Osteoblast (primary cell): ENCODE data around the gene RBM41. TPM values are rescaled to one million over a fixed set of nuclear protein-coding genes. Genes with fewer than 3 reads are reported as not detected.
"Not testable (repeated sequence)": the region's sequence is repeated elsewhere in the genome, so short reads cannot be mapped to it uniquely, and the experiment has no call there.

ENCODE experiments used
- DNase-seq: peaks from one replicate; pipeline ENCODE4 v3.0.0; 2011; ENCODE audit warnings: low spot score, mixed read lengths; ENCODE audit not compliant: insufficient read length; ENCODE audit errors: missing footprints
- H2AFZ ChIP-seq: 2 replicates; pipeline ENCODE4 v1.6.0; 2011; ENCODE audit warnings: mild to moderate bottlenecking, low read length
- H3K27ac ChIP-seq: 2 replicates; pipeline ENCODE4 v1.5.1; 2011; ENCODE audit warnings: mild to moderate bottlenecking, low read depth, low read length, moderate library complexity
- H3K27me3 ChIP-seq: 2 replicates; pipeline ENCODE4 v1.6.0; 2012; ENCODE audit warnings: mild to moderate bottlenecking, control low read depth, inconsistent platforms, low read length, moderate library complexity; ENCODE audit not compliant: insufficient read depth
- H3K36me3 ChIP-seq: 2 replicates; pipeline ENCODE4 v1.5.1; 2011; ENCODE audit warnings: mild to moderate bottlenecking, low read length, control low read depth, moderate library complexity; ENCODE audit not compliant: insufficient read depth
- H3K4me1 ChIP-seq: 2 replicates; pipeline ENCODE4 v1.5.1; 2011; ENCODE audit warnings: mild to moderate bottlenecking, low read length, control low read depth, moderate library complexity; ENCODE audit not compliant: insufficient read depth
- H3K4me2 ChIP-seq: 2 replicates; pipeline ENCODE4 v1.6.0; 2011; ENCODE audit warnings: mild to moderate bottlenecking, low read length; ENCODE audit not compliant: insufficient read depth
- H3K4me3 ChIP-seq: fragments of 200-600 bp; sonication (generic); 3 replicates; pipeline ENCODE4 v1.5.1; 2012; ENCODE audit warnings: mild to moderate bottlenecking, low read length, inconsistent platforms; ENCODE audit not compliant: insufficient read depth
- H3K79me2 ChIP-seq: 2 replicates; pipeline ENCODE4 v1.6.0; 2012; ENCODE audit warnings: mild to moderate bottlenecking, low read length, control low read depth, inconsistent platforms; ENCODE audit not compliant: insufficient read depth
- H3K9me3 ChIP-seq: 2 replicates; pipeline ENCODE4 v1.5.1; 2011; ENCODE audit warnings: low read depth, low read length, control low read depth
- H4K20me1 ChIP-seq: 2 replicates; pipeline ENCODE4 v1.6.0; 2012; ENCODE audit warnings: mild to moderate bottlenecking, low read length, control low read depth; ENCODE audit not compliant: insufficient read depth
- CTCF ChIP-seq: IDR thresholded peaks from 2 replicates; pipeline ENCODE4 v1.5.1; 2011; ENCODE audit warnings: mild to moderate bottlenecking, low read depth, low read length, moderate library complexity; ENCODE audit errors: extremely low read depth
- total RNA-seq: library from RNA; depleted of rRNA; stranded (reverse); fragments of >200 nt; gene quantifications from 2 replicates; pipeline ENCODE4 v1.2.3, GENCODE V29; 2012

Gene RBM41
- total RNA-seq, 1 donor = 13.8 TPM

DNA sequence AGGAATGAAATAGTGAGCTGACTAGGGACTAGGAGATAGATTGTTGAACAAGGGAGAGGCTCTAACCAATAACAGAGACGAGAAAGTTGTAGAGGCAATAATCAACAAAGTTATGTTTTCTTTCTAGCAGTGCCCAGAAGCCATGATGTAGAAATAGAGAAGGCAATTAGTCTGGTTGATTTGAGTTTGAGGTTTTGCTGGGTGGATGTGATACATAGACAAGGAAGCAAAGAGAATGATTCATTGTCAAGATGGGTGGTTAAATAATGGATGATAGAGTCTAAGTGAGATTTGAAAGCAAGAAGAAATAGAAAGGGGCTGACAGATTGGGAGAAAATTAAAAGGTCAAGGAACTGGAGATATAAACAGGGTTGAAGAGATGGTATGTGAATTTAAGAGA, 11.2 kb downstream of the RBM41 start:
- no peaks in the 10 kb centered on the region for H3K79me2 ChIP-seq
- peaks cover 4% of the 10 kb centered on the region for H3K36me3 ChIP-seq
- DNase-seq = no peak
- H3K27me3 ChIP-seq = peaks cover 3% of the 10 kb centered on the region
- TF ChIP-seq CTCF = no peak
- H3K27ac ChIP-seq = no peak overlapping the region
- H3K4me3 ChIP-seq = no peak overlapping the region
- no peaks in the 10 kb centered on the region for H3K9me3 ChIP-seq
- peaks cover 4% of the 10 kb centered on the region for H4K20me1 ChIP-seq
- no peak overlapping the region for H3K4me2 ChIP-seq
- no peaks in the 10 kb centered on the region for H3K4me1 ChIP-seq
- no peak overlapping the region for H2AFZ ChIP-seq

DNA sequence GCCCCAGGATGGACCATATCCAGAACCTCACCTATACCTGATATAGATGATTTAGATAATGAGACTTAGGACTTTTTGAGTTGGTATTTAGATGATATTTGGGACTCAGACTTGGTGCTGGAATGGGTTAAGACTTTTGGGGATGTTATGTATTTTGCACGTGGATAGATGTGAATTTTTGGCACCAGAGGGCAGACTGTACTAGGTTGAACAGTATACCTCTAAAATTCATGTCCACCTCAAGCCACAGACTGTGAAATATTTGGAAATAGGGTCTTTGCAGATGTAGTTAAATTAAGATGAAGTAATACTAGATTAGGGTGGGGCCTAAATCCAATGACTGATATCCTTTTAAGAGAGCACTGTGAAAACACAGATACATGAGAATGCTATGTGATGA, 15.6 kb downstream of the RBM41 start:
- Histone ChIP-seq H3K4me1 (no peaks in the 10 kb centered on the region), H3K36me3 (peaks cover 5% of the 10 kb centered on the region), H2AFZ (no peak overlapping the region), H3K27me3 (peaks cover 3% of the 10 kb centered on the region), H3K4me2 (no peak overlapping the region), H3K79me2 (no peaks in the 10 kb centered on the region), H3K4me3 (no peak overlapping the region), H3K27ac (no peak overlapping the region), H3K9me3 (no peaks in the 10 kb centered on the region), H4K20me1 (peaks cover 4% of the 10 kb centered on the region)
- DNase-seq = no peak
- TF ChIP-seq CTCF = peak; percentile 19

GRCh38 chrX:107076158-107076557, 42.5 kb downstream of the RBM41 start:
- no peaks in the 10 kb centered on the region for H3K36me3 ChIP-seq
- no peak overlapping the region for H3K4me3 ChIP-seq
- no peak overlapping the region for H3K27ac ChIP-seq
- no peaks in the 10 kb centered on the region for H3K4me1 ChIP-seq
- peaks cover 4% of the 10 kb centered on the region for H3K9me3 ChIP-seq
- no peaks in the 10 kb centered on the region for H4K20me1 ChIP-seq
- DNase-seq = no peak
- no peak for TF ChIP-seq CTCF
- no peaks in the 10 kb centered on the region for H3K27me3 ChIP-seq
- no peaks in the 10 kb centered on the region for H3K79me2 ChIP-seq
- H2AFZ ChIP-seq = no peak overlapping the region
- no peak overlapping the region for H3K4me2 ChIP-seq

GRCh38 chrX:107057731-107058130, 60.9 kb downstream of the RBM41 start:
- not testable (repeated sequence) for H3K4me1 ChIP-seq, DNase-seq, H4K20me1 ChIP-seq, H3K4me2 ChIP-seq, H3K9me3 ChIP-seq, H3K36me3 ChIP-seq, H3K79me2 ChIP-seq, H3K27ac ChIP-seq, H3K27me3 ChIP-seq, H2AFZ ChIP-seq, H3K4me3 ChIP-seq
